HFFc6 (cell line): ENCODE data around the gene TMEM94. TPM values are rescaled to one million over a fixed set of nuclear protein-coding genes. Genes with fewer than 3 reads are reported as not detected.
"Not testable (repeated sequence)": the region's sequence is repeated elsewhere in the genome, so short reads cannot be mapped to it uniquely, and the experiment has no call there.

Source experiments
- DNase-seq: peaks from one replicate; pipeline ENCODE4 v3.0.0-alpha.2; 2018
- H3K27ac Mint-ChIP-seq: 2 replicates; pipeline ENCODE4 v1.8.0; 2020; ENCODE audit warnings: mild to moderate bottlenecking, mixed read lengths
- H3K27me3 Mint-ChIP-seq: 2 replicates; pipeline ENCODE4 v1.8.0; 2021; ENCODE audit warnings: mild to moderate bottlenecking, moderate library complexity, mixed read lengths; ENCODE audit not compliant: insufficient read depth
- H3K36me3 Mint-ChIP-seq: 2 replicates; pipeline ENCODE4 v1.8.0; 2021; ENCODE audit warnings: low read depth, mixed read lengths
- H3K4me1 Mint-ChIP-seq: 2 replicates; pipeline ENCODE4 v1.8.0; 2020; ENCODE audit warnings: low read depth, mixed read lengths
- H3K4me3 Mint-ChIP-seq: 2 replicates; pipeline ENCODE4 v1.8.0; 2020; ENCODE audit warnings: mild to moderate bottlenecking, moderate library complexity, mixed read lengths
- H3K9me3 Mint-ChIP-seq: 2 replicates; pipeline ENCODE4 v1.8.0; 2020; ENCODE audit warnings: mild to moderate bottlenecking, mixed read lengths
- total RNA-seq, 6 experiments: library from RNA; stranded (reverse); fragmentation: NEBNext Ultra II Directional; extraction: Animal tissue kit (Norgen Biotek cat#: 25700); gene quantifications; 2 replicates in 1 of 6; 3 replicates in 5 of 6; pipeline ENCODE4 v1.2.3, GENCODE V29; 2021
- TF ChIP-seq, protein P1 (sequence below): fragments of 200-600 bp; sonication (generic); IDR thresholded peaks from 2 replicates; pipeline ENCODE4 v1.5.0; 2021; ENCODE audit warnings: antibody characterized with exemption, mild to moderate bottlenecking

The TMEM94 gene
- total RNA-seq, 6 experiments from 2014 or later = 31.7 to 43.9 (median 41.2) TPM

DNA sequence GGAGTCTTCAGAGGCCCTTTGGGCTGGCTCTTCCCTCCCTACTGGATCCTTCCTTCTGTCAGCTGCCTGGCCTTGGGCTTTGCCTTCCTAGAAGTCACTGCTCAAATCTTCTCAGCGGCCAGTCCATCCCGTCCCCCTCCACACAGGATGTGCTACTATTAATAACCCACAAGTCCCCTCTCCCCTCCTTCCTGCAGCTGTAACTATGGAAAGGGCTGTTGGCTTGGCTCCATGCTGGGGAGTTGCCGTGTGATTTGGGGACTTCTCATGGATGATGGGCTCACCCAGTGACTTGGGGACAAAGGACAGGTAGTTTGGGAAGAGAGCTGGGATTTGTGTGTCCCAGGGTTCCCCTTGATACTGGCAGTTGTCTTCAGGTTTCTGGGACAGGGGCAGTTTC is 19.4 kb downstream of the TMEM94 start:
- TF ChIP-seq, protein P1, sequence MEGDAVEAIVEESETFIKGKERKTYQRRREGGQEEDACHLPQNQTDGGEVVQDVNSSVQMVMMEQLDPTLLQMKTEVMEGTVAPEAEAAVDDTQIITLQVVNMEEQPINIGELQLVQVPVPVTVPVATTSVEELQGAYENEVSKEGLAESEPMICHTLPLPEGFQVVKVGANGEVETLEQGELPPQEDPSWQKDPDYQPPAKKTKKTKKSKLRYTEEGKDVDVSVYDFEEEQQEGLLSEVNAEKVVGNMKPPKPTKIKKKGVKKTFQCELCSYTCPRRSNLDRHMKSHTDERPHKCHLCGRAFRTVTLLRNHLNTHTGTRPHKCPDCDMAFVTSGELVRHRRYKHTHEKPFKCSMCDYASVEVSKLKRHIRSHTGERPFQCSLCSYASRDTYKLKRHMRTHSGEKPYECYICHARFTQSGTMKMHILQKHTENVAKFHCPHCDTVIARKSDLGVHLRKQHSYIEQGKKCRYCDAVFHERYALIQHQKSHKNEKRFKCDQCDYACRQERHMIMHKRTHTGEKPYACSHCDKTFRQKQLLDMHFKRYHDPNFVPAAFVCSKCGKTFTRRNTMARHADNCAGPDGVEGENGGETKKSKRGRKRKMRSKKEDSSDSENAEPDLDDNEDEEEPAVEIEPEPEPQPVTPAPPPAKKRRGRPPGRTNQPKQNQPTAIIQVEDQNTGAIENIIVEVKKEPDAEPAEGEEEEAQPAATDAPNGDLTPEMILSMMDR = no peak
- Mint-ChIP-seq H3K27ac (no peak overlapping the region), H3K4me3 (no peak overlapping the region)

DNA sequence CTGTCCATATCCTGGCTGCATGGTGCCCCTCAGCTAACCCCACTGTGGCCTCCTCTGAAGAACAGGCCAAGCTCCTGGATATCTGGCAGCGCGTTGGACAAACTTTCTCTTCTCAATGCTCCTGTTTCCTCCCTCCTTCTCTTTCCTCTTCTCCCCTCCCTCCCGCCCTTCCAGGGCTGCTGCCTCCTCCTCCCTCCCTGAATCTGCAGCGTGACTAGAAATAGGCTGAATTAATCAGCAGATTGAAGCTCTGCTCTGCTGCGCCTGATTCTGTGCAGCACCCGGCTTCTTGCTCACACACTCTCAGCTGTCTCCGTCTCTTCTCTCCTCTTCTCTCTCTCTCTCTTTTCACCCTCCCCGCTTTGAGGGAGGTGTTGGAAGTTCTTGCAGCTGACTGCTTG is 19.8 kb downstream of the TMEM94 start:
- Mint-ChIP-seq H3K9me3 (no peaks in the 10 kb centered on the region), H3K27me3 (peaks cover 2% of the 10 kb centered on the region; the same call in 1 of the 2 replicates), H3K4me3 (no peak overlapping the region), H3K27ac (no peak overlapping the region), H3K4me1 (no peaks in the 10 kb centered on the region), H3K36me3 (0 out of 2 replicates have a peak, but pooled peaks cover 7% of the 10 kb centered on the region)
- no peak for DNase-seq
- TF ChIP-seq, protein P1 = no peak

More for the DNA sequence above, 19.4 kb downstream of the TMEM94 start:
- DNase-seq = no peak
- H3K27me3 Mint-ChIP-seq = peaks cover 2% of the 10 kb centered on the region; the same call in 1 of the 2 replicates
- 0 out of 2 replicates have a peak, but pooled peaks cover 7% of the 10 kb centered on the region for H3K36me3 Mint-ChIP-seq
- H3K4me1 Mint-ChIP-seq = no peaks in the 10 kb centered on the region
- no peaks in the 10 kb centered on the region for H3K9me3 Mint-ChIP-seq

DNA sequence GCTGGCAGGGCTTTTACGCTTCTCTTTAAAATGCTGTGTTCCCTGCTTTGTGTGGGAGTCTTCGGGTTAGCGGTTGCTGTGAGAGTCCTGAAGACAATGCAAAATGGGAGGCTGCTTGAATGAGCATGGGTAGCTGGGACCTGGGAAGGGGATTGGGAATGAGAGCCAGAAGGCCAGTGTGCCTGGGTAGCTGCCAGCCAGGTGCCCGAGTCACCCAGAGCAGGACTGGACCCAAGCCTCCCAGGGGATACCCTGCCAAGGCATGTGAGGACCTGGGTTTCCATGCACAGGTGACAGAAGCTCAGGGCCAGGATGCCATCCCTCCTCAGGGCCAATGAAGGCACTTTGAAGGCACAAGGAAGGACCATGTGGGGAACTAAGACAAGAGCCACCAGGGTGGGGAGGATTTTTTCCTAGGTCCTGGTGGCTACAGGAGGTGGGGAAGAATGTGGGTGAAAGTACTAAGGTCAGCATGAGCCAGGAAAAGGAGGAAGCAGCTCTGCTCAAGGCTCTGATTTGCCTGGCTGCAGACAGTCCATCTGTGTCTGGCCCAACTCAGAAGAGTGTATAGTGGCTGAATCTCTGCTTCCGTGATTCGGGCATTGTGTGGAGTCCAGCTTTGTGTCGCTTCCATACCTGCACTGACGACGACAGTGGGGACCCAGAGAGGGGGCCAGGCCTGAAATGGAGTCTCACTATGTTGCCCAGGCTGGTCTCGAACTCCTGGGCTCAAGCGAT is 20.5 kb downstream of the TMEM94 start:
- Mint-ChIP-seq H3K4me1 (no peaks in the 10 kb centered on the region), H3K36me3 (0 out of 2 replicates have a peak, but pooled peaks cover 7% of the 10 kb centered on the region), H3K27me3 (peaks cover 2% of the 10 kb centered on the region; the same call in 1 of the 2 replicates), H3K27ac (no peak overlapping the region), H3K9me3 (no peaks in the 10 kb centered on the region), H3K4me3 (no peak overlapping the region)
- TF ChIP-seq, protein P1 = no peak
- no peak for DNase-seq

DNA sequence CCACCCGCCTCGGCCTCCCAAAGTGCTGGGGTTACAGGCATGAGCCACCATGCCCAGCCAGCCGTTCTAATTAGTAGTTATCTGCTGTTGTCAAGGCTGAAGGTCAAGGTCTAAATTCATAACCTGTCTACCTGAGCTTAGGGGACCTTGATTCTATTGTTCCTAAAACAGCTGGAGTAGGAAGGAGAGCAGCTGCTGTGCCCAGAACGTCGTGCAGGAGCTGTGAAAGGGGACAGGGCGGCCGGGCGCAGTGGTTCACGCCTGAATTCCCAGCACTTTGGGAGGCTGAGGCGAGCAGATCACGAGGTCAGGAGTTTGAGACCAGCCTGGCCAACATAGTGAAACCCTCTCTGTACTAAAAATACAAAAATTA is 21.0 kb downstream of the TMEM94 start:
- not testable (repeated sequence) for DNase-seq, H3K27ac Mint-ChIP-seq, H3K36me3 Mint-ChIP-seq, H3K27me3 Mint-ChIP-seq, H3K9me3 Mint-ChIP-seq, H3K4me3 Mint-ChIP-seq, H3K4me1 Mint-ChIP-seq

DNA sequence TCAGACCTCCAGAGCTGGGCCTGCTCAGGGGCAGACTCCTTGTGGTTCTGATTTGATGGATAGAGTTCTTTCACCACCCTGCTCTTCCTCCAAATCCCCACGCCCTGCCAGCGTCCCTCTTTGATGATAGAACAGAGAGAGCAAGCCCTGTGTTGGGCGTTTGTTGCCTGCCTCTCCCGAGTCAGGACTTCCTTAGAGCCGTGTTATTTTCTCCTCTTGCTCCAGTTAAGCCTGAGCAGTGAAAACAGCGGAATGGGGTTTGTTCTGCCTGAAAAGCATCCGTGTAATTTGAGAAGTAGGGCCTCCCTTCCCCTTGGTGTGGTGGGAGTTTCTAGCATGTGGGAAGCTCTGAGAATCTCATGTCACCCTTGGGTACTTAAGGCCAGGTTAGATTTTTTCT is 22.1 kb downstream of the TMEM94 start:
- H3K9me3 Mint-ChIP-seq = no peaks in the 10 kb centered on the region
- no peaks in the 10 kb centered on the region for H3K4me1 Mint-ChIP-seq
- DNase-seq = no peak
- H3K27ac Mint-ChIP-seq = no peak overlapping the region
- no peak overlapping the region for H3K4me3 Mint-ChIP-seq
- TF ChIP-seq, protein P1 = no peak
- H3K36me3 Mint-ChIP-seq = no peaks in the 10 kb centered on the region
- peaks cover 2% of the 10 kb centered on the region; the same call in 1 of the 2 replicates for H3K27me3 Mint-ChIP-seq

DNA sequence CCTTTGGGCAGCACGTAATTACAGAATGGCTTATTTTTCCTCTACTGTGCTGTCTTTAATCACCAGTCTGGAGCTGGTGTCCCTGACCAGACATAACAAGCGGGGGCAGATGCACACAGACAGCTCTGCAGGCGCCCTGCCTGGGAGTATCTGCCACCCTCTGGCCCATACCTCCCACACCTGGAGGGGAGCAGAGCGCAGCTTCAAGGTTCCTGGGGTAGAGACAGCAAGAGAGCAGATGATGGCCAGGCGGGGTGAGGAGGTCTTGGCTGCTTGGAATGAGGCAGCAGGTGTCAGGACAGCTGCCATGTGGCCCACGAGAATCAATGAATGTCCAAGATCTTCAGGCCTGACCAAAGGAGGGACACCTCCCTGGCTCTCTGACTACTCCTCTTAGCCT is 23.8 kb downstream of the TMEM94 start:
- no peak overlapping the region for H3K27ac Mint-ChIP-seq
- TF ChIP-seq, protein P1 = no peak

More for the DNA sequence above, 23.8 kb downstream of the TMEM94 start:
- Mint-ChIP-seq H3K4me1 (no peaks in the 10 kb centered on the region), H3K9me3 (no peaks in the 10 kb centered on the region), H3K27me3 (peaks cover 2% of the 10 kb centered on the region; the same call in 1 of the 2 replicates), H3K36me3 (no peaks in the 10 kb centered on the region), H3K4me3 (no peak overlapping the region)
- DNase-seq = no peak
